Cardiac fibroblast (primary cell): Measurements from ENCODE around the gene DNM2.
"Not testable (repeated sequence)": the region's sequence is repeated elsewhere in the genome, so short reads cannot be mapped to it uniquely, and the experiment has no call there.

ENCODE experiments used
- DNase-seq, 2 donors: peaks; one replicate each; pipeline versions ENCODE4 v3.0.0 to v3.0.0-alpha.2; 2010; ENCODE audit warnings: low read depth in 2 of 2
- H3K4me3 ChIP-seq, 2 donors: replicated peaks in 1 of 2; 1 replicate in 1 of 2; 2 replicates in 1 of 2; pipeline ENCODE4 v1.5.1; 2011; ENCODE audit warnings: low read depth in 2 of 2, low read length in 2 of 2, mild to moderate bottlenecking in 2 of 2, moderate library complexity in 1 of 2
- CTCF ChIP-seq: IDR thresholded peaks from one replicate; pipeline ENCODE4 v1.5.1; 2011; ENCODE audit warnings: low read depth, mild to moderate bottlenecking, low read length, inconsistent platforms

The DNM2 gene

DNA sequence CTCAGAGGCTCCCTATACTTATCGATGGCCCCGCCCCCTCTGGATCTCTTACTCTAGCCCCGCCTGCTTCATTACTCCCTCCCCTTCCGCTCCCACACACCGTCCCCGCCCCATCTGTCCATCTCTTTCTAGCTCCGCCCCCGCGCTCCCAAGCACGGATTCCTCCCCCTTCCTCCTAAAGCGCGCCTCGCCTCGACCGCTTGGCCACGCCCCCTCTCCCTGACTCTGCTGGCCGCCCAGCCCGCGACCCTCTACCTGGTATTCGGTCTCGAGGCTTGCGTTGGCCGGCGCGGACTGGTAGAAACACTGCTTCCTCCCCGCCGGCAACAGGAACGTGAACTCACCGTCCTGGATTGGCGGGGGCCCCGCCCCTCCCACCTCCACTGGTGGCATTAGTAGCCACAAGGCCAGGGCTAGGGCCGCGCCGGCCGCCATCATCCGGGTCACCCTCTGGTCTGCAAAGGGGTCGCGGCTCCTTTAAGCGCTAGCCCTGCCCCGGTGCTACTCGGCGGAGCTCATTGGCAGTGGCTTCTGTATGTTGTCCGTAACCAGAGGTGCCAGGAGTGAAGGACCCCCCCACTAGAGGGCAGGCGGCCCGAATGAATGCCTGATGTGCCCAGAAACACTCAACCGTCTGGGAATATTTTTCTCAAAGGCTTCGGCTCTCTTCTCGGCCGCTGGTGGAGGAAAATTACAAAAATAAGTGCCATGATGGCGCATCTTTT, 118.0 kb downstream of the DNM2 start, which contains the start of gene TMED1:
Gene TMED1 (minus strand): TSS at position 459 of the 725 bp plus-strand sequence. CDS start 21 bp downstream, at position 438.
- H3K4me3 ChIP-seq = peak within 1 kb of the TSS; percentile 70 to 77
- peak; percentile 13 for TF ChIP-seq CTCF
- DNase-seq = peak; percentile 100

GRCh38 chr19:10836479-10837330, 118.8 kb downstream of the DNM2 start:
- TF ChIP-seq CTCF = no peak
- DNase-seq = peak; percentile 91 to 93
- peak overlapping the region; percentile 70 to 77 for H3K4me3 ChIP-seq

DNA sequence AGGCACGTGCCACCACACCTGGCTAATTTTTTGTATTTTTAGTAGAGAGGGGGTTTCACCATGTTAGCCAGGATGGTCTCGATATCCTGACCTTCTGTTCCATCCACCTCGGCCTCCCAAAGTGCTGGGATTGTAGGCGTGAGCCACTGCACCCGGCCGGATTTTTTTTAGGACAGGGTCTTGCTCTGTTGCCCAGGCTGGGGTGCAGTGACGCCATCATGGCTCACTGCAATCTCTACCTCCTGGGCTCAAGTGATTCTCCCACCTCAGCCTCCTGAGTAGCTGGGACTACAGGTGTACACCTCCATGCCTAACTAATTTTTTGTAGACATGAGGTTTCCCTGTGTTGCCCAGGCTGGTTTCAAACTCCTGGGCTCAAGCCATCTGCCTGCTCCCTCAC, 119.8 kb downstream of the DNM2 start:
- H3K4me3 ChIP-seq, DNase-seq: not testable (repeated sequence)

GRCh38 chr19:10838377-10838776, 120.5 kb downstream of the DNM2 start:
- no peak for DNase-seq
- no peak for TF ChIP-seq CTCF
- no peak overlapping the region for H3K4me3 ChIP-seq

GRCh38 chr19:10839114-10840050, 121.5 kb downstream of the DNM2 start:
- H3K4me3 ChIP-seq = no peak overlapping the region
- DNase-seq = no peak
- no peak for TF ChIP-seq CTCF

- no peak for TF ChIP-seq CTCF
- H3K4me3 ChIP-seq = no peak overlapping the region
- no peak for DNase-seq
Observed at GRCh38 chr19:10842788-10843187, 124.9 kb downstream of the DNM2 start.
